Measurements from ENCODE around the gene NDUFA11.

Gene NDUFA11

GRCh38 chr19:5897189-5897969 lies 6.2 kb downstream of the NDUFA11 start:
- DNase-seq: no peak
- H3K36me3 ChIP-seq (ENCODE audit: control insufficient read depth, insufficient read depth, low read length): peaks cover 4% of the 10 kb centered on the region

GRCh38 chr19:5896365-5897076 lies 7.1 kb downstream of the NDUFA11 start:
- Histone ChIP-seq H4K8ac (ENCODE audit: low read depth, low read length) (no peak overlapping the region), H3K18ac (ENCODE audit: low read length) (no peak overlapping the region), H3K56ac (ENCODE audit: low read length) (no peak overlapping the region), H3K23ac (ENCODE audit: low read length) (no peak overlapping the region), H3K27ac (ENCODE audit: low read depth, low read length) (no peak overlapping the region), H2BK120ac (ENCODE audit: low read depth, low read length) (no peak overlapping the region), H2AK5ac (ENCODE audit: low read length) (no peak overlapping the region), H3K36me3 (ENCODE audit: control insufficient read depth, insufficient read depth, low read length) (peaks cover 4% of the 10 kb centered on the region), H2BK5ac (ENCODE audit: low read length) (no peak overlapping the region), H3K4me2 (ENCODE audit: low read length) (no peak overlapping the region), H2BK15ac (replicated peaks; ENCODE audit: low read depth) (no peak overlapping the region), H3K4me1 (ENCODE audit: control insufficient read depth, low read depth, low read length) (no peaks in the 10 kb centered on the region), H3K4me3 (ENCODE audit: low read length) (no peak overlapping the region), H3K27me3 (ENCODE audit: insufficient read depth, low read length, poor library complexity) (no peaks in the 10 kb centered on the region), H3K79me1 (ENCODE audit: low read length) (peaks cover 9% of the 10 kb centered on the region), H3K4ac (ENCODE audit: low read depth, low read length) (no peak overlapping the region), H3K79me2 (ENCODE audit: control insufficient read depth, insufficient read depth, low read length) (peaks cover 12% of the 10 kb centered on the region), H4K5ac (ENCODE audit: low read length) (no peak overlapping the region), H3K9ac (ENCODE audit: low read length) (no peak overlapping the region)
- no CpG with 5 or more reads among the region's 29 CpGs for WGBS (ENCODE audit: extremely low coverage, insufficient coverage, low lambda C conversion rate)
- DNase-seq: no peak

More at GRCh38 chr19:5897189-5897969, 6.2 kb downstream of the NDUFA11 start:
- Histone ChIP-seq H3K4me2 (ENCODE audit: low read length) (no peak overlapping the region), H2BK15ac (replicated peaks; ENCODE audit: low read depth) (no peak overlapping the region), H3K27ac (ENCODE audit: low read depth, low read length) (no peak overlapping the region), H3K4ac (ENCODE audit: low read depth, low read length) (no peak overlapping the region), H3K27me3 (ENCODE audit: insufficient read depth, low read length, poor library complexity) (no peaks in the 10 kb centered on the region), H3K4me1 (ENCODE audit: control insufficient read depth, low read depth, low read length) (no peaks in the 10 kb centered on the region), H3K79me2 (ENCODE audit: control insufficient read depth, insufficient read depth, low read length) (peaks cover 15% of the 10 kb centered on the region), H3K9ac (ENCODE audit: low read length) (no peak overlapping the region), H3K4me3 (ENCODE audit: low read length) (no peak overlapping the region), H2AK5ac (ENCODE audit: low read length) (no peak overlapping the region), H2BK120ac (ENCODE audit: low read depth, low read length) (no peak overlapping the region), H3K79me1 (ENCODE audit: low read length) (peaks cover 10% of the 10 kb centered on the region), H3K18ac (ENCODE audit: low read length) (no peak overlapping the region), H3K56ac (ENCODE audit: low read length) (no peak overlapping the region), H3K23ac (ENCODE audit: low read length) (no peak overlapping the region), H4K5ac (ENCODE audit: low read length) (no peak overlapping the region), H2BK5ac (ENCODE audit: low read length) (no peak overlapping the region), H4K8ac (ENCODE audit: low read depth, low read length) (no peak overlapping the region)
- WGBS (ENCODE audit: extremely low coverage, insufficient coverage, low lambda C conversion rate): no CpG with 5 or more reads among the region's 30 CpGs

- DNase-seq: no peak
- Histone ChIP-seq H3K27ac (ENCODE audit: low read depth, low read length) (no peak overlapping the region), H2BK120ac (ENCODE audit: low read depth, low read length) (no peak overlapping the region), H3K4me2 (ENCODE audit: low read length) (no peak overlapping the region), H3K4me3 (ENCODE audit: low read length) (no peak overlapping the region), H3K4me1 (ENCODE audit: control insufficient read depth, low read depth, low read length) (no peaks in the 10 kb centered on the region), H3K56ac (ENCODE audit: low read length) (no peak overlapping the region), H2AK5ac (ENCODE audit: low read length) (no peak overlapping the region), H4K5ac (ENCODE audit: low read length) (no peak overlapping the region), H3K18ac (ENCODE audit: low read length) (no peak overlapping the region), H3K36me3 (ENCODE audit: control insufficient read depth, insufficient read depth, low read length) (peaks cover 4% of the 10 kb centered on the region), H2BK5ac (ENCODE audit: low read length) (no peak overlapping the region), H3K9ac (ENCODE audit: low read length) (no peak overlapping the region), H3K23ac (ENCODE audit: low read length) (no peak overlapping the region), H3K27me3 (ENCODE audit: insufficient read depth, low read length, poor library complexity) (no peaks in the 10 kb centered on the region), H3K4ac (ENCODE audit: low read depth, low read length) (no peak overlapping the region), H3K79me1 (ENCODE audit: low read length) (peaks cover 9% of the 10 kb centered on the region), H2BK15ac (replicated peaks; ENCODE audit: low read depth) (no peak overlapping the region), H3K79me2 (ENCODE audit: control insufficient read depth, insufficient read depth, low read length) (peaks cover 8% of the 10 kb centered on the region), H4K8ac (ENCODE audit: low read depth, low read length) (no peak overlapping the region)
- no CpG with 5 or more reads among the region's 8 CpGs for WGBS (ENCODE audit: extremely low coverage, insufficient coverage, low lambda C conversion rate)
Observed at GRCh38 chr19:5895890-5896289, 7.7 kb downstream of the NDUFA11 start.

GRCh38 chr19:5895409-5895808 lies 8.2 kb downstream of the NDUFA11 start:
- Histone ChIP-seq H4K8ac (ENCODE audit: low read depth, low read length) (no peak overlapping the region), H3K18ac (ENCODE audit: low read length) (no peak overlapping the region), H3K4me3 (ENCODE audit: low read length) (no peak overlapping the region), H3K4ac (ENCODE audit: low read depth, low read length) (no peak overlapping the region), H3K9ac (ENCODE audit: low read length) (no peak overlapping the region), H2BK120ac (ENCODE audit: low read depth, low read length) (no peak overlapping the region), H3K4me2 (ENCODE audit: low read length) (no peak overlapping the region), H3K27me3 (ENCODE audit: insufficient read depth, low read length, poor library complexity) (no peaks in the 10 kb centered on the region), H3K79me2 (ENCODE audit: control insufficient read depth, insufficient read depth, low read length) (peaks cover 6% of the 10 kb centered on the region), H3K79me1 (ENCODE audit: low read length) (peaks cover 9% of the 10 kb centered on the region), H3K56ac (ENCODE audit: low read length) (no peak overlapping the region), H3K23ac (ENCODE audit: low read length) (no peak overlapping the region), H3K4me1 (ENCODE audit: control insufficient read depth, low read depth, low read length) (no peaks in the 10 kb centered on the region), H3K27ac (ENCODE audit: low read depth, low read length) (no peak overlapping the region), H2AK5ac (ENCODE audit: low read length) (no peak overlapping the region), H2BK15ac (replicated peaks; ENCODE audit: low read depth) (no peak overlapping the region), H3K36me3 (ENCODE audit: control insufficient read depth, insufficient read depth, low read length) (peaks cover 4% of the 10 kb centered on the region), H2BK5ac (ENCODE audit: low read length) (no peak overlapping the region), H4K5ac (ENCODE audit: low read length) (no peak overlapping the region)
- WGBS (ENCODE audit: extremely low coverage, insufficient coverage, low lambda C conversion rate): no CpG with 5 or more reads among the region's 15 CpGs
- DNase-seq: no peak

- H3K56ac ChIP-seq (ENCODE audit: low read length): no peak overlapping the region
- H3K79me2 ChIP-seq (ENCODE audit: control insufficient read depth, insufficient read depth, low read length): peaks cover under 1% of the 10 kb centered on the region
- no CpG with 5 or more reads among the region's 28 CpGs for WGBS (ENCODE audit: extremely low coverage, insufficient coverage, low lambda C conversion rate)
- no peaks in the 10 kb centered on the region for H3K4me1 ChIP-seq (ENCODE audit: control insufficient read depth, low read depth, low read length)
- no peak overlapping the region for H3K27ac ChIP-seq (ENCODE audit: low read depth, low read length)
- no peak overlapping the region for H2BK5ac ChIP-seq (ENCODE audit: low read length)
- H3K23ac ChIP-seq (ENCODE audit: low read length): no peak overlapping the region
- no peaks in the 10 kb centered on the region for H3K27me3 ChIP-seq (ENCODE audit: insufficient read depth, low read length, poor library complexity)
- H3K4me2 ChIP-seq (ENCODE audit: low read length): no peak overlapping the region
- H2AK5ac ChIP-seq (ENCODE audit: low read length): no peak overlapping the region
- no peak for DNase-seq
- no peak overlapping the region for H3K18ac ChIP-seq (ENCODE audit: low read length)
- no peak overlapping the region for H2BK120ac ChIP-seq (ENCODE audit: low read depth, low read length)
- H2BK15ac ChIP-seq (replicated peaks; ENCODE audit: low read depth): no peak overlapping the region
- peaks cover 4% of the 10 kb centered on the region for H3K36me3 ChIP-seq (ENCODE audit: control insufficient read depth, insufficient read depth, low read length)
- H3K79me1 ChIP-seq (ENCODE audit: low read length): peaks cover 3% of the 10 kb centered on the region
- H4K8ac ChIP-seq (ENCODE audit: low read depth, low read length): no peak overlapping the region
- H4K5ac ChIP-seq (ENCODE audit: low read length): no peak overlapping the region
- no peak overlapping the region for H3K9ac ChIP-seq (ENCODE audit: low read length)
- no peak overlapping the region for H3K4me3 ChIP-seq (ENCODE audit: low read length)
- H3K4ac ChIP-seq (ENCODE audit: low read depth, low read length): no peak overlapping the region
Observed at GRCh38 chr19:5894704-5895349, 8.8 kb downstream of the NDUFA11 start.
